GM12891 (cell line): ENCODE data around the gene U2AF2.

ENCODE experiments used
- POLR2A ChIP-seq: IDR thresholded peaks from 2 replicates; pipeline ENCODE4 v1.6.1; 2011; ENCODE audit warnings: low read depth, low read length, control low read depth
- POLR2AphosphoS5 ChIP-seq: IDR thresholded peaks from 2 replicates; pipeline ENCODE4 v1.6.1; 2011; ENCODE audit warnings: low read depth, low read length, control low read depth
- TAF1 ChIP-seq: IDR thresholded peaks from 2 replicates; pipeline ENCODE4 v1.6.1; 2011; ENCODE audit warnings: low read depth, low read length, control low read depth

DNA sequence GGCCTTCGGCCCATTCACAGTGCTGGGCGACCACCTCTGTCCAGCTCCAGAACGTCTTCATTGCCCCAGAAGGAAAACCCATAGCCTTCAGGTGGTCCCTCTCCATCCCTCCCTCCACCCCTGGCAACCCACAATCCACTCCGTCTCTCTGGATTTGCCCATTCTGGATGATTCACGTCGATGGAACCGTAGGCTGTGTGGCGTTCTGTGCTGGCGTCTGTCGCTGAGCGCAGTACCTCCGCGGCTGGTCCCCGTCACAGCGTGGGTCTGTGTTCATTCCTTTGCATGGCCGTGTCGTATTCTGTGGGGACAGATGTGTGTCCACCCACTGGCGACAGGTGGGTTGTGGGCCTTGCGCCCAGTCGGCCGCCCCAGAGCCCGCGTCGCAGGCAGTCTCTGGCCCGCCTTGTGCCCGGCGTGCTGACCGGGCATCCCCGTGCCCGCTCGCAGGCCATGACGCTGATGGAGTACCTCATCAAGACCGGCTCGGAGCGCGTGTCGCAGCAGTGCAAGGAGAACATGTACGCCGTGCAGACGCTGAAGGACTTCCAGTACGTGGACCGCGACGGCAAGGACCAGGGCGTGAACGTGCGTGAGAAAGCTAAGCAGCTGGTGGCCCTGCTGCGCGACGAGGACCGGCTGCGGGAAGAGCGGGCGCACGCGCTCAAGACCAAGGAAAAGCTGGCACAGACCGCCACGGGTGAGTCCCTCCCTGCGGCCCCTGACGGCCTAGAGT, 30.3 kb downstream of the U2AF2 start:
- no peak for TF ChIP-seq POLR2AphosphoS5
- TF ChIP-seq POLR2A, result no peak
- TF ChIP-seq TAF1, result no peak
